MCF 10A (cell line): ENCODE measurements around the gene CAVIN3. TPM values are rescaled to one million over a fixed set of nuclear protein-coding genes. Genes with fewer than 3 reads are reported as not detected.

Source experiments
- BruUV-seq: library from RNA; stranded (reverse); fragments of 400-500 nt; replicated peaks from 2 replicates; lab custom pipeline; 2021; lab: Mats Ljungman, UMichigan
- CTCF ChIA-PET: fragments of 300-600 bp; sonication (Branson Sonifier 250); formaldehyde crosslinking; extraction: SDS; loops from one replicate; lab custom pipeline; 2021; ENCODE audit warnings: antibody characterized with exemption, inconsistent platforms; lab: Yijun Ruan, JAX
- POLR2A ChIA-PET: fragments of 300-600, 350-650 bp; sonication (Branson Sonifier 250); formaldehyde crosslinking; extraction: SDS; loops from one replicate; lab custom pipeline; 2020; ENCODE audit warnings: antibody characterized with exemption, inconsistent platforms; lab: Yijun Ruan, JAX
- DNase-seq: peaks from one replicate; pipeline ENCODE4 v3.0.0-alpha.2; 2018; ENCODE audit not compliant: unreplicated experiment
- H3K27ac Mint-ChIP-seq: one replicate; pipeline ENCODE4 v1.8.0; 2022; ENCODE audit warnings: mild to moderate bottlenecking, low read depth, mixed read lengths; ENCODE audit not compliant: unreplicated experiment
- H3K27me3 Mint-ChIP-seq: one replicate; pipeline ENCODE4 v1.8.0; 2022; ENCODE audit warnings: mixed read lengths; ENCODE audit not compliant: insufficient read depth, unreplicated experiment
- H3K36me3 Mint-ChIP-seq: one replicate; pipeline ENCODE4 v1.8.0; 2022; ENCODE audit warnings: mild to moderate bottlenecking, moderate library complexity, mixed read lengths; ENCODE audit not compliant: insufficient read depth, unreplicated experiment
- H3K4me1 Mint-ChIP-seq: one replicate; pipeline ENCODE4 v1.8.0; 2022; ENCODE audit warnings: mixed read lengths; ENCODE audit not compliant: insufficient read depth, unreplicated experiment
- H3K4me3 Mint-ChIP-seq: one replicate; pipeline ENCODE4 v1.8.0; 2022; ENCODE audit warnings: mild to moderate bottlenecking, moderate library complexity, mixed read lengths; ENCODE audit not compliant: unreplicated experiment
- H3K9me3 Mint-ChIP-seq: one replicate; pipeline ENCODE4 v1.8.0; 2022; ENCODE audit warnings: mixed read lengths; ENCODE audit not compliant: unreplicated experiment
- intact Hi-C: fragments of 100-400 bp; cut with micrococcal nuclease; formaldehyde crosslinking; loops from 2 replicates; pipeline ENCODE4 v1.14.1; 2022
- total RNA-seq: library from RNA; stranded (reverse); gene quantifications from 2 replicates; pipeline ENCODE4 v1.2.3, GENCODE V29; 2022
- TF ChIP-seq, protein P1 (sequence below): fragments of 200-600 bp; IDR thresholded peaks from one replicate; pipeline ENCODE4 v1.8.0; 2022; ENCODE audit warnings: antibody characterized with exemption, mild to moderate bottlenecking; ENCODE audit not compliant: unreplicated experiment

CAVIN3 gene
- total RNA-seq, 1 experiment from 2014 or later = 69.9 TPM

DNA sequence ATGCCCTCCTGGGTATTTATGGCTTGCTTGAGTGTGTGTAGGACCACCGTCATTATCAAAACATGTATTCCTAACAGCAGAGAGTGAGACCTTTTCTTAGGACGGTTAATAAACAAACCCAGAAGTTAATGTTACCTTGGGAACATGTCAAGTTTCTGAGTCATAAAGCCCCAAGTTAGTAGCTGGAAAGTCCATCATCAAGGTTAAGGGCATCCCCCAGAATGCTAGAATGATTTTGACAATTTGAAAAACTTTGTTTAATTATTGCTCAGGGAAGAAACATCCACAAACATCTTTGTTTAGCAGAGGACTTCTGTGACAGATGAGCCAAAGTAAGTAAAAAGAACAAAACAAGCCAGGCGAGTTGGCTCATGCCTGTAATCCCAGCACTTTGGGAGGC, 20.0 kb downstream of the CAVIN3 start:
- H3K9me3 Mint-ChIP-seq = no peaks in the 10 kb centered on the region
- BruUV-seq = no TSS peak
- no peak overlapping the region for H3K27ac Mint-ChIP-seq
- DNase-seq = no peak
- H3K4me3 Mint-ChIP-seq = no peak overlapping the region
- TF ChIP-seq, protein P1, sequence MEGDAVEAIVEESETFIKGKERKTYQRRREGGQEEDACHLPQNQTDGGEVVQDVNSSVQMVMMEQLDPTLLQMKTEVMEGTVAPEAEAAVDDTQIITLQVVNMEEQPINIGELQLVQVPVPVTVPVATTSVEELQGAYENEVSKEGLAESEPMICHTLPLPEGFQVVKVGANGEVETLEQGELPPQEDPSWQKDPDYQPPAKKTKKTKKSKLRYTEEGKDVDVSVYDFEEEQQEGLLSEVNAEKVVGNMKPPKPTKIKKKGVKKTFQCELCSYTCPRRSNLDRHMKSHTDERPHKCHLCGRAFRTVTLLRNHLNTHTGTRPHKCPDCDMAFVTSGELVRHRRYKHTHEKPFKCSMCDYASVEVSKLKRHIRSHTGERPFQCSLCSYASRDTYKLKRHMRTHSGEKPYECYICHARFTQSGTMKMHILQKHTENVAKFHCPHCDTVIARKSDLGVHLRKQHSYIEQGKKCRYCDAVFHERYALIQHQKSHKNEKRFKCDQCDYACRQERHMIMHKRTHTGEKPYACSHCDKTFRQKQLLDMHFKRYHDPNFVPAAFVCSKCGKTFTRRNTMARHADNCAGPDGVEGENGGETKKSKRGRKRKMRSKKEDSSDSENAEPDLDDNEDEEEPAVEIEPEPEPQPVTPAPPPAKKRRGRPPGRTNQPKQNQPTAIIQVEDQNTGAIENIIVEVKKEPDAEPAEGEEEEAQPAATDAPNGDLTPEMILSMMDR = no peak
- POLR2A ChIA-PET = no interaction called here
- CTCF ChIA-PET = interaction anchor here (0.7 to 3.2 kb wide), 5 partner anchors 18 to 92 kb away, joined by 3 to 27 read pairs (median 4); partner anchors contain the start of gene CAVIN3
- no peaks in the 10 kb centered on the region for H3K36me3 Mint-ChIP-seq
- no peaks in the 10 kb centered on the region for H3K4me1 Mint-ChIP-seq
- intact Hi-C loops = no loop called here
- no peaks in the 10 kb centered on the region for H3K27me3 Mint-ChIP-seq

DNA sequence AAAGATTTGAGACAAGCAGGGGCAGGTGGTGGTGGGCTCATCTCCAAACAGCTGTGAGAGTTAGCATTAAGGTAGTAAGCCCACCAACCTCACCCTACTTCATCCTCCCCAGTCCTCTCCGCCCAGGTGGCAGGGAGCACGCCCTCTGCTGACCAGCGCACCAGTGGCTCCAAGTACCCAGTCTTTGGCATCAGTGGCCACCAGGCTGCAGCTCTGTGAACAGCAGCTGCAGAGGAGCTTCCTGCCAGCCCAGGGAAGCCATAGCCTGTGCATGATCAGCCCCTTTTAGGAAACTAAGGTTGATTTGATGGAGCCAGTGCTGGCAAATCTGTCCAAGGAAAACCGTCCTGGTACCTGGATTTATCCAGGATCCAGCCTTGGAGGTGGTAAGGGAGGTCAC, 21.7 kb downstream of the CAVIN3 start:
- CTCF ChIA-PET = interaction anchor here (0.6 to 5.4 kb wide), 37 partner anchors 9 to 979 kb away, joined by 3 to 72 read pairs (median 4); partner anchors contain the start of gene CAVIN3
- H3K27ac Mint-ChIP-seq = no peak overlapping the region
- no peaks in the 10 kb centered on the region for H3K4me1 Mint-ChIP-seq
- no TSS peak for BruUV-seq
- POLR2A ChIA-PET = interaction anchor here (0.9 to 1.3 kb wide), 3 partner anchors 21 to 276 kb away, joined by 3 to 4 read pairs (median 3); no protein-coding TSS in a partner anchor
- no peak overlapping the region for H3K4me3 Mint-ChIP-seq
- TF ChIP-seq, protein P1 = peak; percentile 54
- H3K9me3 Mint-ChIP-seq = no peaks in the 10 kb centered on the region
- DNase-seq = peak; percentile 55
- no peaks in the 10 kb centered on the region for H3K36me3 Mint-ChIP-seq
- H3K27me3 Mint-ChIP-seq = no peaks in the 10 kb centered on the region
- intact Hi-C loops = loop anchor here (1.0 kb wide), 5 partner anchors 18 to 275 kb away; no protein-coding TSS in a partner anchor

DNA sequence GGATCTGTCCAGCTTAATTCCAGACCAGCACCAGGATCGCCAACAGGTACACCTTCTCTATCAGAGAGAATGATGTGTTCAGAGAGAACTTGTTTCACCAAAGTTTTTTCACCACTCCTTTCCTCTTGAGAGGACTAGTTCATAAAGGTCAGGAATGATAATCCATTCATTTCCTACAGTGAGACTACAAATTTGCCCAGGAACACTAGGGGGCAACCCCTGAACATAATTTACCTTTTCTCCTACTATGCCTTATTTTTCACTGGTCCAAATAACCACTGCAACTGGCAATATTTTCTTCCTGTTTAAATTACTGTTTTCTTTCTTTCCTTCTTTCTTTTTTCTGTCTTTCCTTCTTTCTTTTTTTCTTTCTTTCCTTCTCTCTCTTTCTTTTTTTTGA, 22.5 kb downstream of the CAVIN3 start:
- ChIA-PET CTCF (interaction anchor here (0.6 to 5.4 kb wide), 24 partner anchors 8 to 978 kb away, joined by 3 to 72 read pairs (median 5); partner anchors contain the start of gene CAVIN3), POLR2A (no interaction called here)
- intact Hi-C loops = loop anchor here (1.0 kb wide), 5 partner anchors 18 to 275 kb away; no protein-coding TSS in a partner anchor
- Mint-ChIP-seq H3K27me3 (no peaks in the 10 kb centered on the region), H3K36me3 (no peaks in the 10 kb centered on the region), H3K4me3 (no peak overlapping the region), H3K9me3 (no peaks in the 10 kb centered on the region), H3K4me1 (no peaks in the 10 kb centered on the region), H3K27ac (no peak overlapping the region)
- peak; percentile 18 for DNase-seq
- TF ChIP-seq, protein P1 = peak; percentile 56
- no TSS peak for BruUV-seq

DNA sequence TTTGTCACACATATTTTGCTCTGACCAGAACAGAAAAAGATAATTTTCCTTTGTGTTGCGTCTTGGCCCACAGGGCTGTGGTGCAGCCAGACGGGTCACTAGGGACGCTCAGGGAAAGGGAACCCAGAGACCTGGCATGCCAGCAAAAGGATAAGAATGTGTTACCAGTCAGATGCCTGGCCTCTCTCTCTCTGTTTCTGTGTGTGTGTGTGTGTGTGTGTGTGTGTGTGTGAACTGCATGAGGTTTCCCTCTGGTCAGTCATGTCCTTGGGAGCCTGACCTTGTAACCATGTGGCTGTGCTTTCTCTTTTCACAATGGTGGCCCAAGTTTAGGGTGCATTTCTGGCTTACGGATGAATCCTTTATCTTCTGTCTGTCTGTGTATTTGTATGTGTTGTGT, 35.3 kb downstream of the CAVIN3 start:
- ChIA-PET POLR2A (no interaction called here), CTCF (interaction anchor here (1.3 to 3.4 kb wide), 2 partner anchors 68 to 78 kb away, joined by 5 to 10 read pairs; no protein-coding TSS in a partner anchor)
- Mint-ChIP-seq H3K27me3 (peaks cover 11% of the 10 kb centered on the region), H3K9me3 (no peaks in the 10 kb centered on the region), H3K4me3 (no peak overlapping the region), H3K4me1 (peaks cover 10% of the 10 kb centered on the region), H3K27ac (no peak overlapping the region), H3K36me3 (no peaks in the 10 kb centered on the region)
- no TSS peak for BruUV-seq
- TF ChIP-seq, protein P1 = no peak
- intact Hi-C loops = no loop called here
- DNase-seq = no peak
